Aorta (tissue), 5 donors: ENCODE measurements around the gene COMMD7. TPM values are rescaled to one million over a fixed set of nuclear protein-coding genes. Genes with fewer than 3 reads are reported as not detected.

Source experiments
- ATAC-seq: fragments of 200-7000 bp; cut with Tn5 transposase; one replicate; pipeline ENCODE4 v1.9.1; 2022; ENCODE audit warnings: moderate library complexity; ENCODE audit not compliant: low FRiP score
- DNase-seq, 2 donors: peaks; one replicate each; pipeline ENCODE4 v3.0.0-alpha.2; 2020
- H3K27ac ChIP-seq, 2 donors: one replicate each; pipeline ENCODE4 v1.5.1; 2013; ENCODE audit warnings: low read length in 2 of 2, mild to moderate bottlenecking in 2 of 2, moderate library complexity in 2 of 2, control low read depth in 1 of 2, inconsistent platforms in 1 of 2, low read depth in 1 of 2
- H3K27me3 ChIP-seq, 2 donors: one replicate each; pipeline ENCODE4 v1.6.1; 2013; ENCODE audit warnings: control low read depth in 1 of 2, low read length in 1 of 2, mild to moderate bottlenecking in 1 of 2, moderate library complexity in 1 of 2; ENCODE audit not compliant: insufficient read depth in 2 of 2, control insufficient read depth in 1 of 2
- H3K36me3 ChIP-seq, 2 donors: one replicate each; pipeline ENCODE4 v1.6.1; 2013; ENCODE audit warnings: control low read depth in 1 of 2, low read length in 1 of 2, mild to moderate bottlenecking in 1 of 2; ENCODE audit not compliant: insufficient read depth in 2 of 2, control insufficient read depth in 1 of 2
- H3K4me1 ChIP-seq, 2 donors: one replicate each; pipeline ENCODE4 v1.6.1; 2013; ENCODE audit warnings: low read length in 2 of 2, control low read depth in 1 of 2, mild to moderate bottlenecking in 1 of 2, moderate library complexity in 1 of 2; ENCODE audit not compliant: insufficient read depth in 2 of 2, control insufficient read depth in 1 of 2
- H3K4me3 ChIP-seq, 2 donors: one replicate each; pipeline ENCODE4 v1.5.1; 2013; ENCODE audit warnings: low read length in 2 of 2, control low read depth in 1 of 2, mild to moderate bottlenecking in 1 of 2
- H3K9me3 ChIP-seq: one replicate; pipeline ENCODE4 v1.6.1; 2013; ENCODE audit warnings: mild to moderate bottlenecking, low read length; ENCODE audit not compliant: control insufficient read depth
- WGBS, 2 donors: extraction: QIAGEN DNeasy Blood & Tissue Kit; methylation state at CpG; one replicate each; pipeline ENCODE4 v1.1.7; 2013; 5-methylcytosine and 5-hydroxymethylcytosine counted together
- intact Hi-C, 2 donors: fragments of 100-400 bp; cut with DNase I; formaldehyde crosslinking; loops; one replicate each; pipeline versions ENCODE4 v1.14.2 to v1.15.0; 2022
- polyA plus RNA-seq, 2 donors: library from polyadenylated mRNA; stranded (reverse); fragments of 200-250 nt; gene quantifications; one replicate each; pipeline ENCODE4 v1.2.3, GENCODE V29; 2013
- total RNA-seq, 2 donors: library from RNA; stranded (reverse); fragmentation: NEBNext Ultra II Directional; extraction: Animal tissue kit (Norgen Biotek cat#: 25700); gene quantifications; one replicate each; pipeline ENCODE4 v1.2.1, GENCODE V29; 2021
- donor health status: healthy with polysubstance abuse.
- donor health status: Bipolar disorder and iron deficiency.
- donor health status: DM: no; HTN: no; CAD: no.
- donor health status: DM: no; HTN: no; CAD: no.
- donor health status: DM: yes; HTN: yes; CAD: no.

Gene COMMD7
- total and polyA plus RNA-seq, 4 donors: 37.5 to 66.9 (median 51.1) TPM

DNA sequence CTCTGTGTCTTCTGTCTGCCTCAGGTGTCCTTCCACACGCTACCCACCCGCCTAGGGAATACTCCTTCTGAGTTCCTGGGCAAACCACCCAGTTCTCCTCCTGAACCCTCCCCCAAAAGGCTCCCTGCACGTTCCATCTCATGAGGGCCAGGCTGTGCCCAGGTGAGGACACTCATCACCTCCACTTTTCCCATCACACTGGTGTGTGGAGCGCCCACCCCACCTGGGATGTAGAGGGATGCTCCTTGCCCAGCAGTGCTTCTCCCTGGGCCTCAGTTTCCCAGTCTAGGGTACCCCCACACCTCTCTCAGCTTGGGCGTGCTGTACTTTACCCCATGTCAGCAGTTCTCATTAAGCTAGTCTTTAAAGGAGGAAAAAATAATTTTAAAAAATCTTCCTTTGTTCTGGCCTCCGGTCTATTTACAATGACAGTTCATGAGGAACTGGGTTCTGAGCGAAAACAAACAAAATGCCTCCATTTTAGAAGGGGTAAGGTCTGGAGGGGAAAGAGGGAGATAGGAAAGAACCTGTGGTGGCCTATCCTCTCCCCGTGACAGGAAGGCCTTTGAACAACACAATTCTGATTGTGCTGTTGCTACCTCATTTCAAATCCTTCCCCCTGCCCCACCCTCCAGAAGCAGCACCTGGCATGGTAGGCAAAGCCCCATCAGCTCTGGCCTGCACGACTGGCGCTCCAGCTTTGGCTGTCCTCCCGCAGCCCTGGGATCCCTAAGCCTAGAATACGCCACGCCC, 67.9 kb downstream of the COMMD7 start:
- no peak for DNase-seq
- no peaks in the 10 kb centered on the region for H3K4me1 ChIP-seq
- intact Hi-C loops: loop anchor here in 1 of 2 donors (10.0 kb wide), 1 partner anchor 99 kb away; no protein-coding TSS in a partner anchor
- H3K4me3 ChIP-seq: no peak overlapping the region
- no peak for ATAC-seq
- no peak overlapping the region for H3K27ac ChIP-seq
- no peaks in the 10 kb centered on the region for H3K27me3 ChIP-seq
- no peaks in the 10 kb centered on the region for H3K36me3 ChIP-seq
- no peaks in the 10 kb centered on the region for H3K9me3 ChIP-seq
- 83 to 84% methylated on average over 13 of the region's 13 CpGs for WGBS, 2 donors

GRCh38 chr20:32674362-32674789, 68.9 kb downstream of the COMMD7 start:
- H3K27me3 ChIP-seq: no peaks in the 10 kb centered on the region
- intact Hi-C loops: loop anchor here (1.0 to 10.0 kb wide), 2 partner anchors 100 to 104 kb away; no protein-coding TSS in a partner anchor
- no peak for ATAC-seq

GRCh38 chr20:32672982-32673851, 70.0 kb downstream of the COMMD7 start:
- ATAC-seq: peak; percentile 24
- intact Hi-C loops: loop anchor here in 1 of 2 donors (10.0 kb wide), 1 partner anchor 102 kb away; no protein-coding TSS in a partner anchor

More at GRCh38 chr20:32674362-32674789, 68.9 kb downstream of the COMMD7 start:
- H3K27ac ChIP-seq: no peak overlapping the region
- no peaks in the 10 kb centered on the region for H3K4me1 ChIP-seq
- no peaks in the 10 kb centered on the region for H3K9me3 ChIP-seq
- no peaks in the 10 kb centered on the region for H3K36me3 ChIP-seq
- no peak overlapping the region for H3K4me3 ChIP-seq
- WGBS, 2 donors: 49 to 58% methylated on average over 5 of the region's 5 CpGs
- no peak for DNase-seq

GRCh38 chr20:32672394-32672981, 70.8 kb downstream of the COMMD7 start:
- Histone ChIP-seq H3K9me3 (no peaks in the 10 kb centered on the region), H3K4me1 (no peaks in the 10 kb centered on the region), H3K36me3 (no peaks in the 10 kb centered on the region), H3K27me3 (no peaks in the 10 kb centered on the region), H3K4me3 (no peak overlapping the region), H3K27ac (no peak overlapping the region)
- DNase-seq: no peak
- ATAC-seq: no peak
- intact Hi-C loops: loop anchor here in 1 of 2 donors (10.0 kb wide), 1 partner anchor 102 kb away; no protein-coding TSS in a partner anchor
- WGBS, 2 donors: 76 to 78% methylated on average over 3 of the region's 3 CpGs

More at GRCh38 chr20:32672982-32673851, 70.0 kb downstream of the COMMD7 start:
- no peak for DNase-seq
- no peaks in the 10 kb centered on the region for H3K9me3 ChIP-seq
- WGBS, 2 donors: 72 to 74% methylated on average over 22 of the region's 22 CpGs
- H3K36me3 ChIP-seq: no peaks in the 10 kb centered on the region
- H3K4me1 ChIP-seq: no peaks in the 10 kb centered on the region
- H3K4me3 ChIP-seq: no peak overlapping the region
- H3K27me3 ChIP-seq: no peaks in the 10 kb centered on the region
- H3K27ac ChIP-seq: no peak overlapping the region

GRCh38 chr20:32670773-32671455, 72.4 kb downstream of the COMMD7 start:
- intact Hi-C loops: loop anchor here in 1 of 2 donors (10.0 kb wide), 1 partner anchor 104 kb away; no protein-coding TSS in a partner anchor
- Histone ChIP-seq H3K4me3 (no peak overlapping the region), H3K4me1 (no peaks in the 10 kb centered on the region), H3K27me3 (no peaks in the 10 kb centered on the region), H3K36me3 (no peaks in the 10 kb centered on the region), H3K27ac (no peak overlapping the region), H3K9me3 (no peaks in the 10 kb centered on the region)
- no peak for DNase-seq
- WGBS, 2 donors: 97% methylated on average over 2 of the region's 2 CpGs
- ATAC-seq: no peak

- no peaks in the 10 kb centered on the region for H3K4me1 ChIP-seq
- no peak overlapping the region for H3K27ac ChIP-seq
- H3K4me3 ChIP-seq: no peak overlapping the region
- no peak for DNase-seq
- no peak for ATAC-seq
- no peaks in the 10 kb centered on the region for H3K36me3 ChIP-seq
- 55 to 64% methylated on average over 5 of the region's 5 CpGs for WGBS, 2 donors
- H3K9me3 ChIP-seq: no peaks in the 10 kb centered on the region
- intact Hi-C loops: no loop called here
- no peaks in the 10 kb centered on the region for H3K27me3 ChIP-seq
Observed at GRCh38 chr20:32667027-32667426, 76.2 kb downstream of the COMMD7 start.

GRCh38 chr20:32664678-32665159, 78.5 kb downstream of the COMMD7 start:
- Histone ChIP-seq H3K27ac (no peak overlapping the region), H3K4me1 (no peaks in the 10 kb centered on the region), H3K27me3 (no peaks in the 10 kb centered on the region), H3K36me3 (no peaks in the 10 kb centered on the region), H3K4me3 (no peak overlapping the region), H3K9me3 (no peaks in the 10 kb centered on the region)
- DNase-seq: no peak
- 61 to 64% methylated on average over 9 of the region's 9 CpGs for WGBS, 2 donors
- no peak for ATAC-seq
- intact Hi-C loops: no loop called here
